Fibroblast of peridontal ligament (primary cell): ENCODE measurements around the gene KCND2.

Experiments used
- DNase-seq: peaks from one replicate; pipeline ENCODE4 v3.0.0-alpha.2; 2010; ENCODE audit errors: extremely low read depth

KCND2 gene

GRCh38 chr7:120311028-120311788, 38.2 kb downstream of the KCND2 start:
- no peak for DNase-seq

GRCh38 chr7:120320218-120320961, 47.4 kb downstream of the KCND2 start:
- no peak for DNase-seq

GRCh38 chr7:120327054-120327453, 54.1 kb downstream of the KCND2 start:
- no peak for DNase-seq

DNA sequence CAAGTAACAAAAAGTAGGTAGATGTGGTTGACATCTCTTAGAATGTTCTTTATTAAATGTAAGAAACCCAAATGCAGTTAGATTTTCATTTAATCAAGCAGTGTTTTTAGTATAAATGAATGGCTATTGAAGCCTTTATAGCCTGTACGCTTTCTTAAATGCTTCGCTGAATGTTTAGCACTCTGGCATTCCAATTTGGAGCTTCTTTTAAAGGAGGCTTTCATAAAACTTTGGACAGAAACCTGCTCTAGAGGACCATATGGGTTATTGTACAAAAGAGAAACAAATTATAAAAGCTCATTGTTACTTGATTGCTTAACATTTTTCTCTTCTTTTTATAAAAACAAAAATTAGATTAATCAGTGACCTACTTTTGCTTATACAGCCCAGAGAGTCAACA, 59.5 kb downstream of the KCND2 start:
- DNase-seq = no peak

DNA sequence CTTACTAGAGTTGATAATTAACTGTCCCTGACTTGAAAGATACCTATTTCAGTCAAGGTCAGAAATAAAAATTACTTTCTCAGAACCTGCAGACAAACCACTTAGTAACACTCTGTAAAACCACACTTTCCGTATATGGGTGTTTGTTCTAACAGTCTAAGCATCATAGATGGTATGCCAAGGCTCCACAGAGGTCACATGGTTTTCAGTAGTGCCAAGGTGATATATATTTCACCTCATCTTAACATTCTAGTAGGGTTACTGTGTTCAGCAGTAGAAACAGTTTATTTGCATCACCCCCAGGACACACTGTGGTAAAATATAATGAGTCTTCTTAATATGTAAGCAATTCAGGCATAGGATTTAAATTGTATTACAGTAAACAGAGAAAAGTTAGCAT, 61.5 kb downstream of the KCND2 start:
- no peak for DNase-seq

- no peak for DNase-seq
Measured at GRCh38 chr7:120337308-120337907, 64.4 kb downstream of the KCND2 start.

- no peak for DNase-seq
Measured at GRCh38 chr7:120344276-120344675, 71.3 kb downstream of the KCND2 start.

GRCh38 chr7:120353171-120353570, 80.2 kb downstream of the KCND2 start:
- DNase-seq = no peak

GRCh38 chr7:120360918-120361317, 87.9 kb downstream of the KCND2 start:
- DNase-seq = no peak

- DNase-seq = no peak
Measured at GRCh38 chr7:120363414-120363813, 90.4 kb downstream of the KCND2 start.

GRCh38 chr7:120370954-120371353, 98.0 kb downstream of the KCND2 start:
- no peak for DNase-seq

- no peak for DNase-seq
Measured at GRCh38 chr7:120373174-120373573, 100.2 kb downstream of the KCND2 start.

DNA sequence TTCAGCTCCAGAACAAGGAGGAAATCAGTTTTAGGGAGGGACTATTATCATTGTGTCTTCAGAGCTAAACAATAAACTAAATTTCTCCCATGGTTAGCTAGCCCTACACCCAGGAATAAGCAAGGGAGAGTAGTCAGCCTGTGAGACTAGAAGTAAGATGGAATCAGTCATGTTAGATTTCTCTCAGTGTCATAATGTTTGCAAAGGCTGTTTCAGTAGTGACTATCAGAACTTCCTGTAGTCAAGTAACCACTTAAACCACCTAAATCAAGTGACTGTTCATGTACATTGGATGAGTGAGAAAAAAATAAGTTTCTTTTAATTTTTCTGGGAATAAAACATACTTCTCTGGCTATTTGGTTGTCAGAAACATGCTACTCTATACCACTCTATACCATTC, 121.6 kb downstream of the KCND2 start:
- no peak for DNase-seq

DNA sequence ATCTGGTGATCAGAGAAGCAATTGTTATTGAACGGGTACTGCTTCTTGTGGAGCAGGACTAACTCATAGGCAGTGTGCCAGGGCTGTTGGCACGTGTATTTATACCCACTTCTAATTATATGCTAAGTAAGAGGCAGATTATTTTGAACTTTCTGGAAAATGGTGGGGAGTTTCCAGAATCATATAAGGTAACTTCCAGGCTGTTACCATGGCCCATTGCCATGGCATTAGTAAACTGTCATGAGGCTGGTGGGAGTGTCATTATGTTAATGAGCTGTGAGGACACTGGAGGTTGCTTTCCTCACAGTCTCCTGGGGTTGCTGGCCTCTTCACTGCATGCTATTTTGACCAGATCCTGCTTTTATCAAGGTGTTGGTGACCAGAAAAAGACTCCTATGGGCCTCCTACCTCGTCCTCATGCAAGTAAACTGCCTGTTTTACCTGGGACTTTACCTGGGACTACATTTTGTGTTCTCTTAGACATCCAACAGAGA, 122.6 kb downstream of the KCND2 start:
- no peak for DNase-seq

GRCh38 chr7:120398284-120399000, 125.5 kb downstream of the KCND2 start:
- no peak for DNase-seq

DNA sequence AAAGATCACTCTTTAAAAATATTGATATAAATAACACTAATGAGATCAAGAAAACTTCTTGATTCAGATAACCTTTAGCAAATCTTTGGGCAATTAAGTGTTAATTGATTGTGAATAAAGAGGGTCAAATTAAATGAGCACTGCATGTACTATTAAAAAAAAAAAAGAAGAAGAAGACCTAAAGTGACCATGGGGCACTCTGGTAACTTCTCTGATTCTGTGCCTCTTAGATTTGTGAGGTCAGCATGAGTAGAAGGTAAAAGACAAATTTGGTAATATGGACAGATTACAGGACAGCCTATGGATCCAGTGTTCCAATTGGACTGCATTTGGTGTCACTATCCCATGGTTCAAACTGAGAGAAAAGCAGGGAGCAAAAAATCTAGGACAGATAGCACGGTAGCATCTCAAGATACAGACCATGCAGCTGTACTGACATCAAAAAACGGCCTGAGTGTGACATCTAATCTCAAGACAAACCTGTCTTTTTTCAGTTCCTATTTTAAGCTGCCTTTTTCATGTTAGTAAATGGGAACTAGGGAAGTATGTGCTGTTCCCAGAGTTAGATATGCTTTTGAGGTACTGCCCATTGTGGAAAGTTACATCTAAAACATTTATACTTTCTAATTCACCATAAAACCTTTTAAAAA, 128.0 kb downstream of the KCND2 start:
- no peak for DNase-seq

- no peak for DNase-seq
Measured at GRCh38 chr7:120402079-120402767, 129.2 kb downstream of the KCND2 start.

DNA sequence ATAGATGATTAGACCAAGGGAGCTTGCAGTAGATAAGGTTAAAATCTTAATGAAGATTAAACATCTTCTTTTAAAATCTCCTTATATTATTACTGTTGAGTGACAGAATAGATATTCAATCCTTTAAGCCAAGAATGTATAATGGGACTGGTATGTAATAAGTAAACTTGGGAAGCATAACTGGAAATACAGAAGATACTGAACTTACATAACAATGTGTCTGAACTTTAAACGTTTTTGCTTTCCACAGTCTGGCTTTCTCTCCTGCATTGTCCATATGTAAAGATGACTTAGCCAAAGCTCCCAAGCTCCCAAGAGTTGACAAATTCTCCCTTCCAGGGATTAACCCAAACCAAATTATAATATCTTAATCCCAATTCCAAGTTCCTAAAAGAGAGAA, 129.8 kb downstream of the KCND2 start:
- no peak for DNase-seq

DNA sequence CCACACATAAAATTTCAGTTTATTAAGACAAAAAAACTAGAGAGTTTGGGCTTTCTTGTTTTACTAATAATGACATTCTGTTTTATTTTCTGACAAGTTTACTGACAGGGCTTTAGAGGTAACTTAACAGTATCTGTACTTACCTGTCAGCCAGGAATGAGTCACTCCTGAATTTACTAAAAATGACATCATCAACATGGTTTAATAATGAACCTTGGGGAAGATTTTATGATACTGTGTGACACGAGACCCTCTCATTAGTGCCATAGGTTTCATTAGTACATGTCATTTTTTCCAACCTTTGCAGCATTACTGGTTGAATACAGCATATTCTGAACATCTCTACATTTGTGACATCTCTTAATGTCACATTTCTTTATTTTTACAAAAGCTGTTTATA, 131.1 kb downstream of the KCND2 start:
- no peak for DNase-seq

DNA sequence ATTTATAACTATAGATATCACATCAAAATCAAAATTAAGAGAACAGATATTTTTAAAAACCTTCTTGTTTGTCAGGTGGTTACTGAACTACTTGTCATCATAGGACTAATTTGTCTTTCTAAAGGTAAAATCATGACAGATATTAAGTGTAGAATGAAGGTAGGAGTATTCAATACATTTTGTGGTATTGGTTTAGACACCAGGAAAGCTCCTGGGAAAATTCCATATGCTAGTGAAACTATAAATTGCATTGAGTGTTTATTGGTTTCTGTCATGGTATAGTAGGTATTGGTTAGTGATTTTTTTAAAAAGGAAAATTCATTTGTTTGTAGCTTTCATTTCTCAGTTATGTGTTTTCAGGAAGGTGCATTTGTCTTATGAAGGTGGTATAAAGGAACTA, 132.7 kb downstream of the KCND2 start:
- no peak for DNase-seq

GRCh38 chr7:120407010-120407409, 134.0 kb downstream of the KCND2 start:
- no peak for DNase-seq
